GM21737 (cell line): ENCODE measurements around the gene ABLIM3.
"Not testable (repeated sequence)": the region's sequence is repeated elsewhere in the genome, so short reads cannot be mapped to it uniquely, and the experiment has no call there.

Experiments used
- ATAC-seq: cut with Tn5 transposase; IDR thresholded peaks from one replicate; pipeline ENCODE4 v1.9.1; 2021; ENCODE audit warnings: mild to moderate bottlenecking, moderate library complexity; ENCODE audit not compliant: unreplicated experiment

ABLIM3 gene

DNA sequence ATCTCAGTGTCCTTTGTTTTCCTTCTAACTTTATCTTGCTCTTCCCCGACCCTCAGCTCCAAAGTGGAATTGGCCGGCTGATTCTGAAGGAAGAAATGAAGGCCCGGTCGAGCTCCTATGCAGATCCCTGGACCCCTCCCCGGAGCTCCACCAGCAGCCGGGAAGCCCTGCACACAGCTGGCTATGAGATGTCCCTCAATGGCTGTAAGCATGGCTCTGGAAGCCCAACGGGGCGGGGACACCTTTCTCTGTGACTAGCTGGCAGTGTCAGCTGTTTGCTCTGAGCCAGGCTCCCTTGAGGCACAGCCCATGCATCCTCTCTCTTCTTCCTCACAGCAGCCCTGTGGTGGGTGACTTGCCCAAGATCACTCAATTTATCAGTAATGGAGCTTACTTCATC lies 106.4 kb downstream of the ABLIM3 start:
- no peak for ATAC-seq

DNA sequence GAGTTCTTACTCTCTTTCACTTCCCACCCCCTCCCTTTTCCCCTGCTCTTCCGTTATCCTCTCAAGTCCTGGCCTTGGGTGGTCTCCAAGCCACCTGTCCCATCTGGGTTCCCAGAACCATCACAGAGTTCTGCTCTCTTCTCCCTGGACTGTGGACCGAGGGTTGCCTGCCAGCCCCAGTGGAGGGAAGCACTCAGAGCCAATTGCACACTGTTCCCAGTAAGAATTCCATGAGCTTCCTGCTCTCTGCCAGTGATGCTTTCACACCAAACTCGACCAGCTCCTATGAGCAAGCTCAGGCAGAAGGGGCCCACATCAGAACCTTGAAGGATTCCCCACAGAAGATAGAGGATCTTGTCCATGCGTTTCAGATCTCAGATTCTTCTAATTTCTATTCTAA lies 110.3 kb downstream of the ABLIM3 start:
- no peak for ATAC-seq

GRCh38 chr5:149254506-149254905 lies 113.2 kb downstream of the ABLIM3 start:
- no peak for ATAC-seq

GRCh38 chr5:149256451-149256850 lies 115.2 kb downstream of the ABLIM3 start:
- no peak for ATAC-seq

DNA sequence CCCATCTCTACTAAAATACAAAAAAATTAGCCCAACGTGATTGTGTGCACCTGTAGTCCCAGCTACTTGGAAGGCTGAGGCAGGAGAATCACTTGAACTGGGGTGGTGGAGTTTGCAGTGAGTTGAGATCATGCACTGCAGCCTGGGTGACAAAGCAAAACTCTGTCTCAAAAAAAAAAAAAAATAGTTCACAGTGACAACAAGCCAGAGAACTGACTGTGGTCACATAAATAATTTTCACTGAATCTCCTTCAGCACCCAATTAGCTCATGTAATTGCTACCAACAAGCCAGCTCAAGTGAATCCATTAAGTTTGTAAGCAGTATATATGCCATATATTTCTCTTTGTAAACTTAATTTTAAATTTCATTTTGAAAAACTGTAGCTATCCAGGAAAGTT lies 115.8 kb downstream of the ABLIM3 start:
- no peak for ATAC-seq

GRCh38 chr5:149257889-149258705 lies 116.8 kb downstream of the ABLIM3 start:
- no peak for ATAC-seq

DNA sequence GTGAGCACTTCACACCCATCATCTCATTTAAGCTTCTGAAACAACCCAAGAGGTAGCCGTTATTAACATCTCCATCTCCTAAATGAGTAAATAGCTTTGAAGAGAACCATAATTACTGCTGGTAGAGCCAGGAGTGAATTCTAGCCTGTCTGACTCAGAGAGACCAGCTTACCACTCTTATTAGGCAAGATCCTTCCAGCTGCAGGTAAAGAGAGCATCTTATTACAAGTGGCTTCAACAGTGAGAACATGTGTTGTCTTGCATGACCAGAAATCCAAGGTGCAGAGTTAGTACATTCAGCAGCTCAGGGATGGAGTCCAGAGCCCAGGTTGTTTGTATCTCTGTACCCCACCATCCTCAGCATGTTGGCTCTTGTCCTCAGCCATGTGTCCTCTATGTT lies 119.5 kb downstream of the ABLIM3 start:
- no peak for ATAC-seq

DNA sequence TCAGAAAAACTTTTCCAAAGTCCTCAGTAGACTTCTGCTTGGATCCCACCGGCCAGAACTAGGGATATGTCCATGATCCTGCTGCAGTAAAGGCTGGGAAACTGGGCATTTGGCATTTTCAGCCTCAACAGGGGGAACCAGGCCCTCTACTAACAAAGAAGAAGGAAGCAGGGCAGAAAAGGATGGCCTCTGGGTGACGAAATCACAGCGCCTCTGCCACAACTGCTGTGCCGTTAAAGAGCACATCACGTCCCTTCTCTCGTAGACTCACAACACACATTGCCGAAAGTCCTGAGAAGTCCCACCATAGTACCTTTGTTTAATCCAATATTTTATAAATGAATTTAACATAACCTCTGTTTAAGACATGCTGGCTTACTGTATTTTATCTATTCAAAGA lies 120.0 kb downstream of the ABLIM3 start:
- no peak for ATAC-seq

- ATAC-seq: no peak
These were observed 121.0 kb downstream of the ABLIM3 start for GRCh38 chr5:149262315-149262714.

GRCh38 chr5:149264439-149265067 lies 123.3 kb downstream of the ABLIM3 start:
- ATAC-seq: peak; percentile 77

- no peak for ATAC-seq
These were observed 123.8 kb downstream of the ABLIM3 start for GRCh38 chr5:149265068-149265465.

- no peak for ATAC-seq
These were observed 124.3 kb downstream of the ABLIM3 start for GRCh38 chr5:149265597-149265996.

GRCh38 chr5:149267241-149267973 lies 126.1 kb downstream of the ABLIM3 start:
- no peak for ATAC-seq

DNA sequence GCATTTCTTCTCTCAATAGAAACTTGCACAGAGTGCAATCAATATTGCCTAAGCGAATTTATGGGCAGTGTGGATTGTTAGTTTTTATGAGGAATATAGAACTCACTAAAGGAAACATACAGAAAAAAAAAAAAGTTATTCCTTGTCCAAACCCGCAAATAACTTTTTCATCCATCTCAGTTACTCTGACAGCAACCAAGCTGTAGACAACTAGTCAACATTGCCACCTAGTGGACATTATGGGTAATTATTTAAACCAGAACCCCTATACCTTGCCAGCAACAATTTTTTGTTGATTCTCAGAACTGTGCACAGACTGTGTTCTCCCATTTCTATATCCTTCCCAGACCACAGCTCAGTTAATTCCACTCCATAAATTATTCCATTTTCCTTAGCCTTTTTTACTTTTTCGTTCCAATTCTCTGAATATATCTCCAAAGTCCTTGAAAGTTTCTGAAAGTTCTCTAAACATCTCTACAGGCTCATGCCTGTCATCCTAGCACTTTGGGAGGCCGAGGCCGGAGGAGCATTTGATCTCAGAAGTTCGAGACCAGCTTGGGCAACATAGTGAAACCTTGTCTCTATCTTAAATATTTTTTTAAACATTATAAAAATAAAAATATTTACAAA lies 127.8 kb downstream of the ABLIM3 start:
- no peak for ATAC-seq

DNA sequence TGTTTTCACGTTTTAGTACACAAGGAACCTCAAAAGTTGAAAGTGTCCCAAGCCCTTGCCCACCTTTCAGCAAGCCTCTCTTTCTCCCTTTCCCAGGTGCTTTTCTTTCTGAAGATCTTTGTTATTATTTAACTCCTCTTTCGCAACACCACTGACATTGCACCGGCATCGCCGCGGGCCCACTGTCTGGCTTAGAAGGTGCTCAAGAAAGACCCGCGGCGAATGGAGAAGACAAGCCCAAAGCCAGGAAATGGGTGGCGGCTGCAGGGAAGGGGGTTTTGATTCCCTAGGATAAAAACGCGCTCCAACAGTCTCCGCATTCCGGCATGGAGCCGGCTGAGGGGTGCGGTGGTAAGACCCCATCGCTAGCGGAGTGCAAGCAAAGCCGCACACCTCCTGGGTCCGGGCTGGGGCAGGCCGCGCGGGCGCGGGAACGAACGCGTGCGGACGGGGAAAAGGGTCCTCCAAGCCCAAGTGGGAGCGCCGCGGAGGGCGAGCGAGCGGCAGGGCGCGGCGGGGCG lies 130.0 kb downstream of the ABLIM3 start:
- no peak for ATAC-seq

DNA sequence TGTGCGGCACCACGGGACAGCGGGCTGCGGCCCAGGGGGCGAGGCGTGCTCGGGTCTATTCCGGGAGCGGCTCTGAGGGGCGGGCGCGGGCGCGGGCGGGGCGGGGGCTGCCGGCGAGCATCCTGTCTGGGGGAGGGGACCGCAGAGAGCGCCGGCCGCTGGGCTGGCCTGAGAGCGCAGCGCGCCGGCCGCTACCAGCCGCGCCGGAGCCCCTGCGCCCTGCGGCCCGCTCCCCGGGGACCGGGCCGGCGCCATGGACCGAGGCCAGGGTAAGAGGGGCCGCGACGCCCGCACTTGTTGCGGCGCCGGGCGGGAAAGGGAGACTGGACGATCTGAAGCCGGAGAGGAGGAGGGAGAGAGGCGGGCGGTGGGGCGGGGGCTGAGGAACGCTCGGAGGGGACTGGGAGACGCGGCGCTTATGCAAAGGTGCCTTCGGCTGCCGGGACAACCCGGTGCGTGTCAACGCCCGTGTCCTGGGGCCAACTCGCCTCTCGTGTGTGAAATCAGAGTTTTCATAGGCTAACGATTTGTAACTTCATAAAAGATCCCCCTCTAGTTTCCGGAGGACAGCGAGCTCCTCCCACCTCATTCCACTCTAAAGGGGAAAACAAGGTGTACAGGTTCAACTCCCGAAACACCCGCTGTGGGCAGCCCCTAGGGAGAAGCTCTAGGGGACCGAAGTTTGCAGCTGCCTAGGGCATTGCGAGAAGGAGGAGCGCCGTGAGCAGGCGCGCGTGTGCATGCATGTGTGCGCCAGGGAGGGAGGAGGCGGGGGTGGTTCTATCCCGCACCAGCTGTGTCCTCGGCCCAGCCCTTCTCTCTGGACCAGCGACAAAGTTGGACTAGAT lies 130.6 kb downstream of the ABLIM3 start, which contains the start of gene AFAP1L1:
Gene AFAP1L1, plus strand, starts transcription at position 144 of the 848 bp plus-strand sequence. Its CDS starts 110 bp downstream, at position 254.
- no peak for ATAC-seq

DNA sequence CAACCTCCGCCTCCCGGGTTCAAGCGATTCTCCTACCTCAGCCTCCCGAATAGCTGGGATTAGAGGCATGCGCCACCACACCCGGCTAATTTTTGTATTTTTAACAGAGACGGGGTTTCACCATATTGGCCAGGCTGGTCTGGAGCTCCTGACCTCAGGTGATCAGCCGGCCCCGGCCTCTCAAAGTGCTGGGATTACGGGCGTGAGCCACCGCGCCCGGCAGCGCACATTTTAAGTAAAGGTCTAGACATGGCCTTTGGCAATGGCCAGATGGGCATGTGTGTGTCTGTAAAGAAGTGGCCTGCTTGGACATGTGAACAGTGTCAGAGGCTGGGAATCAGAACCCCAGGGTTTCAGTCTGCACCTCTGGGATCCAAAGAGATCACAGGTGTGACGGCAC lies 131.5 kb downstream of the ABLIM3 start:
- not testable (repeated sequence) for ATAC-seq

DNA sequence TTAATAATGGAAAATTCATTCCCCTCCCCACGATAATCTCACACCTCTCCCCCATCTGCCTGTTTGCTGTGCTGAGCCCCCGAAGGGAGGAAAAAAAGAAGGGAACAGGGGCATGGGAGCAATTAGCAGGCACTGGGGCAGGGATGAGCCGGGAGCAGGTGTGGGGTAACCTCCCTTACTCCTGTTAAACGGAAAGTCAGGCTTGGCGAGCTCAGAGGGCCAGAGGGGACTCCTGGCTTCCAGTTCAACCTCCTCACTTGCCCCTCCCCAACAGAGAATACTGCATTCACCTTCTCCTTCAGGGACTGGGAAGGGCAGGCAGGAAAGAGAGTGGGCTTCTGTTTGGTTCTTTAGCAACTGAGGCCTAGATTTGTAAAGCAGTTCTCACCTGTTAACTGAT lies 131.9 kb downstream of the ABLIM3 start:
- no peak for ATAC-seq

- no peak for ATAC-seq
These were observed 132.7 kb downstream of the ABLIM3 start for GRCh38 chr5:149273950-149274349.

DNA sequence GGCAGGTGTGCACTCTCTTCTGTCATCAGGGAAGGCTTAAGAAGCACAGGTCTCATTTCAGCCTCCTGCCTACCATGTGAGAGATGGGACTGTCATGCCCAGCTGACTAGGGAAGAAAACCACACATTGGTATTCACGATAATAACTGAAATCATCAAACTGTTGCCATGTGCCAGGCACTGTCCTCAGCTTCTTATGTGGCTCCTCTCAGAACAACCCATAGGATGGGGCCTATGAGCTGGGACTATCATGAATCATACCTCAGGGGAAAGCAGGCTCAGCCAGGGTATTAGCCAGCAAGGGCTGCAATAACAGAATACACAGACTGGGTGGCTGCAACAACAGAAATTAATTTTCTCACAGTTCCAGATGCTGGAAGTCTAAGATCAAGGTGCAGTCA lies 133.6 kb downstream of the ABLIM3 start:
- ATAC-seq: no peak
